Activated CD8-positive, alpha-beta memory T cell treated with anti-CD3 and anti-CD28 coated beads, Interleukin-2, amount 50 U/mL, for 48 hours (primary cell): ENCODE data around the gene OR4C46.
"Not testable (repeated sequence)": the region's sequence is repeated elsewhere in the genome, so short reads cannot be mapped to it uniquely, and the experiment has no call there.

ENCODE experiments used
- DNase-seq: peaks from one replicate; pipeline ENCODE4 v3.0.0-alpha.2; 2020

The OR4C46 gene

DNA sequence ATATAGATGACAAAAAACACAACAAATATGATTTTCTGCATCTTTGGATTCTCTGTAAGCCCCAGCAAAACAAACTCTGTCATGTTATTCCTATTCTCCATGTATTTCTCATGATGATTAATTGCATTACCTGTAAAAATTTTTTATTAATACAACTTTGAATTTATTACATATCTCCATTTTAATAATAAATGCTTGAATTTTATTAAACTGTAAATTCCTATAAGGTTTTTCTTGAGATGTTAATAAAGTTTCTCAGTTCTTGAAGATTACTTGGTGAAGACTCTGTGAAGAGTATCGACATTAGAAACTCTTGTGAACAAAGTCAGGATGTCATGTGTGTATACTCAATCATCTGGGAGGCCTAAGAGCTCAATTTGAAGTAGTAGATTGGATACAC, at the start of gene OR4C46:
OR4C46 (minus strand) TSS at position 101 of the 400 bp plus-strand sequence; CDS start at position 101, 0 bp downstream.
- DNase-seq, result no peak

DNA sequence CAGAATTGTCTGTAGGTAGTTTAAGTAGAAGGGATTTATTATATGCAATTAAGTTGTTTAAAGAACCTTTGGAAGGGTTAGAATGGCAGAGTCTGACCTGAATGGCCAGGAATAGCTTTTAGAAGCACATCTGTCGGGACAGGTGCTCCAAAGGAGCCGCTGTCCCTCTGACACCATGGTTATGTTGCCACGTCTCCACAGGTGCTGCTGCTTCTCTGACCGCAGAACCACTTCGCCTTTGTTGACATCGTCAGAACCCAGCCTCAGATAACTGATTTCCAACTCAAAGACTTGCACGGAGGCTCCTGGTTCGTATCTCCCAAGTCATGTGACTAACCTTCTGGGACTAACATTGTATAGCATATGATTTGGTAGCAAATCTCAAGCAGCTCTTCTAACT, 41.8 kb upstream of the OR4C46 start:
- DNase-seq, result not testable (repeated sequence)

DNA sequence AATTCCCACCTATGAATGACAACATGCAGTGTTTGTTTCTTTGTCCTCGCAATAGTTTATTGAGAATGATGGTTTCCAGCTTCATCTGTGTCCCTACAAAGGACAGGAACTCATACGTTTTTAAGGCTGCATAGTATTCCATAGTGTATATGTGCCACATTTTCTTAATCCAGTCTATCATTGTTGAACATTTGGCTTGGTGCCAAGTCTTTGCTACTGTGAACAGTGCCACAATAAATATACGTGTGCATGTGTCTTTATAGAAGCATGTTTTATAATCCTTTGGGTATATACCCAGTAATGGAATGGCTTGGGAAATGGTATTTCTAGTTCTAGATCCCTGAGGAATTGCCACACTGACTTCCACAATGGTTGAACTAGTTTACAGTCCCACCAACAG, 42.4 kb downstream of the OR4C46 start:
- DNase-seq, result not testable (repeated sequence)

DNA sequence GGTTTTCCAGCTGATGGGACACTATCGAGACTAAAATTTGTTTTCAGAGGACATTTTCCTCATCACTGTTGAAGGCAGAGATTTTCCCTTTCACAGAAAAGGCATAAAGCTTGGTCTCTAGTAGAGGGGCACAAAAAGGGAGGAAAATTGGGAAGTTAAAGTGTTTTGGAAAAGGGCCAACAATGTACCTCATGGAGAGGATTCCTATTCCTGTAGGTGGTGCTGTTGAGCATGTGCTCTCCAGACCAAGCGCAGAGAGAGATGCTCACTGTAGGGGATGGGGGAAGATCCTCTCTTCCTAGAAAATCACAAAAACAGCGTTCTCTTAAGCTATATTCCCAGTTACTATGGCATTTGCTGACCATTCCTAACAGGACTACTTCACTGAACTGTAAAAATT, 44.9 kb downstream of the OR4C46 start:
- DNase-seq, result no peak

DNA sequence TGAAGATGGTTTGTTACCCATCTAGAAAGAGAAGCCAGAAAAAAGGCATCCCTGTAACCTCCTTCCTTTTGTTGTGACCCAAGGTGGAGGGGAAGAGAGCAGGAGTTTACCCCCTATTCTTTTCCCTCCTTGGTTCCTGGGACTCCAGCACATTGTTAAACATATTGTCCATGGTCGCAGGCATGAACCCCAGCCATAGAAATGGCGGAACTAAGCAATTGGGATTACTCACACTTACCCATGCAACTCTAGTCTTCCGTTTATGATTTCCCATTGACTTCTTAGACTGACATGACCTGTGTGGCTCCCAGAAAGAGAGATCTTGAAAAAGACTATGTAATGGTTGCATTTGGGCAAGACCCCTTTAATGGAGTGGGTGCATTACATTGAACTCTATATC, 45.4 kb downstream of the OR4C46 start:
- no peak for DNase-seq
